Stimulated activated CD8-positive, alpha-beta memory T cell treated with anti-CD3 and anti-CD28 coated beads, Interleukin-12 subunit alpha, Interleukin-12 subunit beta, amount 100 ng/mL, for 1 hour (primary cell): ENCODE results near the gene TBC1D10B.
"Not testable (repeated sequence)": the region's sequence is repeated elsewhere in the genome, so short reads cannot be mapped to it uniquely, and the experiment has no call there.

Experiments used
- DNase-seq: peaks from one replicate; pipeline ENCODE4 v3.0.0-alpha.2; 2020; ENCODE audit warnings: low read depth

The TBC1D10B gene

GRCh38 chr16:30324220-30324619 lies 46.1 kb downstream of the TBC1D10B start:
- DNase-seq = not testable (repeated sequence)

DNA sequence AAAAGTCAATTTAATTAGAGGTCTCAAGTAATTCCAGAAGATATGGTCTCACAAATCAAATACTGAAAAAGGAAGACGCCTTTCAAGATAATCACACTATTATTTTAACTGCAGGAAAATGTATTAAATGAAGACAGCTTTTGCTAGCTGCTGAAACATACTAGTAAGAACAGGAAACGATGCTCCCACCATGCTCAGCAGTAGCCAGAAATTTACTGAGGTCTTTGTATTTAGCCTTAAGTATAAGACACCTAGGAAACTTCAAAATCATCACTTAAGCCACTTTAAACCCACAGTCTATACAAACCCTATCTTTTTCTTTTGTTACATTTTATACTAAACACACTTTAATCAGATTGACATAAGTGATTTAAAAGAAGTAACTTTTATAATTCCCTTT lies 51.6 kb downstream of the TBC1D10B start:
- not testable (repeated sequence) for DNase-seq

DNA sequence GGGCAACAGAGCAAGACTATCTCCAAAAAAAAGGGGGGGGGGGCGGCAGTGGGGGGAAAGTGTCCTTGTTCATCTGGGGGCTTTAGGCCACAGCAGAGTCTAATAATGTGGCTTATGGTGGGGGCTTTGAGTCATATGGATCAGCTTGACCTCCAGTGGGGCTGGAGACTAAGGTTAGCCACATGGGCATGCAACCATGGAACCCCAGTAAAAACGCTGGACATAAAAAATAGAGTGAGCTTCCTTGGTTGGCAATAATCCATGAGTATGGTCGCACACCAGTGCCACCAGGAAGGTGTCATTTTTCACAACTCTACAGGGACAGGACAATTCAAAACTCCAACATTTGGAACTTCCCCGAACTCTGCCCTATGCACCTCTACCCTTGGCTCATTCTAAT lies 59.4 kb downstream of the TBC1D10B start:
- not testable (repeated sequence) for DNase-seq

DNA sequence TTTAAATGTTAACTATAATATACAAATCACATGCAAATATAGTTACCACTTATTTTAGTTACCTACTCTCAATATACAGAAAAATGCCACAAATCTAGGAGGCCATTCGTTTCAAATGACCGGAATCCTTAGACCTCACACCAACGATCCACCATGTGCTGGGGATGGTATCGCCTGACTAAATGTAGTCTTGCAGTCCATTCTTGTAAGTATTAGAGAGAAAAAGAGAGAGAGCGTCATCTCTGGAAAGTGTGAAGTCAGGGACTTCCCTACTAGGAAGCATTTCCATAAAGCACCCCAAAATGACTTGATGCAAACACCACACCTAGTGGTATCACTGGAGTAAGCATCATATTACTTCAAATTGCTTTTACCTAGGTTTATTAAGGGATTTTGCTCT lies 61.0 kb downstream of the TBC1D10B start:
- not testable (repeated sequence) for DNase-seq
